Thyroid gland (tissue), 4 donors: ENCODE data around the gene FGF21. TPM values are rescaled to one million over a fixed set of nuclear protein-coding genes. Genes with fewer than 3 reads are reported as not detected.

ENCODE experiments used
- DNase-seq, 2 donors: peaks; one replicate each; pipeline ENCODE4 v3.0.0-alpha.2; 2019
- H3K27ac ChIP-seq, 3 donors: fragments of 200-600 bp; sonication (generic); 1 replicate in 2 of 3; 2 replicates in 1 of 3; pipeline ENCODE4 v1.5.1; 2016 to 2019; ENCODE audit warnings: mild to moderate bottlenecking in 1 of 3, moderate library complexity in 1 of 3
- H3K27me3 ChIP-seq: fragments of 200-600 bp; sonication (generic); one replicate; pipeline ENCODE4 v1.5.1; 2019
- H3K36me3 ChIP-seq, 2 donors: fragments of 200-600 bp; sonication (generic); one replicate each; pipeline ENCODE4 v1.5.1; 2016 to 2019
- H3K4me1 ChIP-seq, 2 donors: fragments of 200-600 bp; sonication (generic); one replicate each; pipeline ENCODE4 v1.5.1; 2017 to 2019
- H3K4me3 ChIP-seq, 3 donors: fragments of 200-600 bp; sonication (generic); replicated peaks in 1 of 3; 1 replicate in 2 of 3; 2 replicates in 1 of 3; pipeline ENCODE4 v1.5.1; 2016; ENCODE audit warnings: mild to moderate bottlenecking in 1 of 3
- H3K9me3 ChIP-seq: fragments of 200-600 bp; sonication (generic); one replicate; pipeline ENCODE4 v1.5.1; 2017
- POLR2A ChIP-seq, 2 donors: fragments of 450-650 bp; IDR thresholded peaks; one replicate each; pipeline ENCODE4 v1.6.1; 2017; ENCODE audit warnings: antibody characterized with exemption in 2 of 2, mild to moderate bottlenecking in 2 of 2, moderate library complexity in 1 of 2
- WGBS, 2 donors: methylation state at CpG; one replicate each; pipeline ENCODE4 v1.1.5; 2017; 5-methylcytosine and 5-hydroxymethylcytosine counted together
- intact Hi-C: fragments of 100-400 bp; cut with DNase I; formaldehyde crosslinking; loops from one replicate; pipeline ENCODE4 v1.15.1; 2023
- total RNA-seq, 4 donors: library from RNA; depleted of rRNA; stranded (reverse); fragments of >200 nt; gene quantifications; one replicate each; pipeline ENCODE4 v1.2.3, GENCODE V29; 2016
- TF ChIP-seq, protein P1 (sequence below), 6 experiments: fragments of 200-600 bp in 3 of 6; fragments of 450-650 bp in 3 of 6; sonication (generic) in 3 of 6; IDR thresholded peaks; one replicate each; pipeline ENCODE4 v1.5.1; 2016 to 2019; ENCODE audit warnings: antibody characterized with exemption in 6 of 6, mild to moderate bottlenecking in 2 of 6, inconsistent platforms in 1 of 6, moderate library complexity in 1 of 6

The FGF21 gene
- total RNA-seq, 4 donors from 2014 or later = not detected

- intact Hi-C loops = no loop called here
- 7 to 23% methylated on average over 5 to 8 of the region's 96 CpGs for WGBS, 2 donors
- Histone ChIP-seq H3K9me3 (no peaks in the 10 kb centered on the region), H3K4me3 (peak overlapping the region in 2 of 3 donors; percentile 25 to 55), H3K27me3 (no peaks in the 10 kb centered on the region), H3K36me3 (no peaks in the 10 kb centered on the region), H3K4me1 (peaks cover 5 to 24% of the 10 kb centered on the region in 2 donors), H3K27ac (peak overlapping the region; percentile 54 to 74 (median 72))
- DNase-seq = peak; percentile 92 to 95
- TF ChIP-seq POLR2A (IDR thresholded peaks at IDR 0.05) = peak in 1 of 2 donors; percentile 61
- TF ChIP-seq, protein P1, sequence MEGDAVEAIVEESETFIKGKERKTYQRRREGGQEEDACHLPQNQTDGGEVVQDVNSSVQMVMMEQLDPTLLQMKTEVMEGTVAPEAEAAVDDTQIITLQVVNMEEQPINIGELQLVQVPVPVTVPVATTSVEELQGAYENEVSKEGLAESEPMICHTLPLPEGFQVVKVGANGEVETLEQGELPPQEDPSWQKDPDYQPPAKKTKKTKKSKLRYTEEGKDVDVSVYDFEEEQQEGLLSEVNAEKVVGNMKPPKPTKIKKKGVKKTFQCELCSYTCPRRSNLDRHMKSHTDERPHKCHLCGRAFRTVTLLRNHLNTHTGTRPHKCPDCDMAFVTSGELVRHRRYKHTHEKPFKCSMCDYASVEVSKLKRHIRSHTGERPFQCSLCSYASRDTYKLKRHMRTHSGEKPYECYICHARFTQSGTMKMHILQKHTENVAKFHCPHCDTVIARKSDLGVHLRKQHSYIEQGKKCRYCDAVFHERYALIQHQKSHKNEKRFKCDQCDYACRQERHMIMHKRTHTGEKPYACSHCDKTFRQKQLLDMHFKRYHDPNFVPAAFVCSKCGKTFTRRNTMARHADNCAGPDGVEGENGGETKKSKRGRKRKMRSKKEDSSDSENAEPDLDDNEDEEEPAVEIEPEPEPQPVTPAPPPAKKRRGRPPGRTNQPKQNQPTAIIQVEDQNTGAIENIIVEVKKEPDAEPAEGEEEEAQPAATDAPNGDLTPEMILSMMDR (IDR thresholded peaks at IDR 0.05) = peak in 3 of 6 experiments; percentile 53 to 74 (median 63)
These were observed 16.5 kb upstream of the FGF21 start for GRCh38 chr19:48738557-48739403.

DNA sequence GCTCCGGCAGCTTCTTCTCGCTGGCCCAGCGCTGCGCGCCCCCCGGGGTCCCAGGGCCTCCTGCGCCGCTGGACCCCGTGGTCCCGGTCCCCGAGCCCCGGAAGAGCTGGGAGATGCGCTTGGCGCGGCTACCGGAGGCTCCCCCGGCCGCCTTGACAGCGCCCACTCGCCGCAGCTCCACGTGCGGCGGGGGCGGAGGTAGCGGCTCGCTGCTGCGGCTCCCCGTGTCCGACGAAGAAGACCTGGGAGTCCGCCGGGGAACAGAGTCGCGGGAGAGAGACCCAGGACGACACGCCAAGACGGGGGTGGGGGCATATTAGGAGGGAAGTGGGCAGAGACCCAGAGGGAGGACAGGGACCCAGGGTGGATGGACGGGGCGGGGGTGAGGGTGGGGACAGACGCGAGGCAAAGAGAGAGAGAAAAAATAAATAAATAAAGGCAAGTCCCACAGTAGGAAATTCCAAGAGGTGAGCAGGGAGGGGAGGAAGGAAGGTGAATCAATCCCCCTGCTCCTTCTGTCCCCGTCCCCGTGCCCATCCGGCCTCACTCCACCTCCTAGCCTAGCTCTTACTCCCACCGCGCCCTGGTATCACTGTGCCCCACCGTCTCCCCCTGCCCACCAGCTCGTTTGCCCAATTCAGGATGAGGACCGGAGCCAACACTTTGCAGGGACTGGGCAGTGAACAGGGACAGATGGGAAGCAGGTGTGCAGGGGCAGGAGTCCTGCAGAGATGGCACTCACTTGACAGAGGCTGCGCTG, 15.7 kb upstream of the FGF21 start:
- Histone ChIP-seq H3K4me1 (peaks cover 5 to 24% of the 10 kb centered on the region in 2 donors), H3K27ac (peak overlapping the region; percentile 56 to 74 (median 72)), H3K36me3 (no peaks in the 10 kb centered on the region), H3K4me3 (peak overlapping the region in 2 of 3 donors; percentile 25 to 55), H3K27me3 (no peaks in the 10 kb centered on the region), H3K9me3 (no peaks in the 10 kb centered on the region)
- TF ChIP-seq, protein P1 (IDR thresholded peaks at IDR 0.05) = no peak
- TF ChIP-seq POLR2A (IDR thresholded peaks at IDR 0.05) = no peak
- intact Hi-C loops = no loop called here
- DNase-seq = no peak
- whole genome bisulfite sequencing, 2 donors = 22 to 32% methylated on average over 15 to 31 of the region's 51 CpGs

DNA sequence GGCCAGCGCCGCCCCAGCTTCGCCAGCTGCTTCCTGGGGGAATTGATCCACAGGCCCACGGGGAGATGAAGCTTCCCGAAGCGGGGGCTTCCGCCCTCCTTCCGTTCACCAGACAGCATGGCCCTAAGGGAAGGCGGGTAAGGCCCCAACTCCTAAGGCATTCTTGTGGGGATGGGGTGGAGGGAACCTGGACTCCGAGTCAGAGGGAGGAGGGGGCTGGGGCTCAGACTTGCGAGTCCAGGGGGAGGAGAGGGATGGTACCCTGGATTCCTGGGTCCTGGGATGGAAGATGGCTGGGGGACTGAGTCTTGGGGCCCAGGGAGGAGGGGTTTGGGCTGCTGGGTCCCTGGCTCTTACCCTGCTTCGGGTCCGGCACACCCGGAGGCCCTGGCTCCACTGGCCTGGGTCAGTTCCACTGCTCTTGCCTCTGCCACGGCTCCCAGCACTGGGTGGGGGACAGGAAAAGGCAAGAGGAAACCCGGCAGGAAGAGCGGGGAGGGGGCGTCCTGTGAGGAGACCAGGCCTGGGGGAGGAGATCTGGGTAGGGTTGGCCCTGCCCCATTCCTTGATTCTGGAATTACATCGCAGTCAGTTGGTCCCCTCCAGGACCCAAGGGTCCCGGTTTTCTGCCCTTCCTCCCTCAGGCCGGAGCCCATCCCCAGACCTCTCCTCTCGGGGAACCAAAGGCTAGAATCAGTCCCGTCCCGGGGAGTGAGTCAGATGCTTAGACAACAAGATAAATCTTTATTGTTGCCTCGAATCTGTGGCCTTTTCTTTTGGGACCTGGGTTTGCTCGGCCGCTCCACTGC, 15.0 kb upstream of the FGF21 start, which contains the start of gene RASIP1:
RASIP1 (minus strand) TSS at position 447 of the 809 bp plus-strand sequence; CDS start at position 119, 328 bp downstream.
- WGBS, 2 donors = 63 to 64% methylated on average over 17 to 26 of the region's 27 CpGs
- Histone ChIP-seq H3K4me3 (peak within 1 kb of the TSS in 2 of 3 donors; percentile 25 to 55), H3K27ac (peak within 1 kb of the TSS; percentile 56 to 74 (median 72)), H3K9me3 (no peaks in the 10 kb centered on the region), H3K4me1 (peaks cover 5 to 20% of the 10 kb centered on the region in 2 donors), H3K27me3 (no peaks in the 10 kb centered on the region), H3K36me3 (no peaks in the 10 kb centered on the region)
- peak in 1 of 2 donors; percentile 42 for DNase-seq
- intact Hi-C loops = no loop called here
- TF ChIP-seq POLR2A (IDR thresholded peaks at IDR 0.05) = peak in 1 of 2 donors; percentile 42
- TF ChIP-seq, protein P1 (IDR thresholded peaks at IDR 0.05) = no peak

DNA sequence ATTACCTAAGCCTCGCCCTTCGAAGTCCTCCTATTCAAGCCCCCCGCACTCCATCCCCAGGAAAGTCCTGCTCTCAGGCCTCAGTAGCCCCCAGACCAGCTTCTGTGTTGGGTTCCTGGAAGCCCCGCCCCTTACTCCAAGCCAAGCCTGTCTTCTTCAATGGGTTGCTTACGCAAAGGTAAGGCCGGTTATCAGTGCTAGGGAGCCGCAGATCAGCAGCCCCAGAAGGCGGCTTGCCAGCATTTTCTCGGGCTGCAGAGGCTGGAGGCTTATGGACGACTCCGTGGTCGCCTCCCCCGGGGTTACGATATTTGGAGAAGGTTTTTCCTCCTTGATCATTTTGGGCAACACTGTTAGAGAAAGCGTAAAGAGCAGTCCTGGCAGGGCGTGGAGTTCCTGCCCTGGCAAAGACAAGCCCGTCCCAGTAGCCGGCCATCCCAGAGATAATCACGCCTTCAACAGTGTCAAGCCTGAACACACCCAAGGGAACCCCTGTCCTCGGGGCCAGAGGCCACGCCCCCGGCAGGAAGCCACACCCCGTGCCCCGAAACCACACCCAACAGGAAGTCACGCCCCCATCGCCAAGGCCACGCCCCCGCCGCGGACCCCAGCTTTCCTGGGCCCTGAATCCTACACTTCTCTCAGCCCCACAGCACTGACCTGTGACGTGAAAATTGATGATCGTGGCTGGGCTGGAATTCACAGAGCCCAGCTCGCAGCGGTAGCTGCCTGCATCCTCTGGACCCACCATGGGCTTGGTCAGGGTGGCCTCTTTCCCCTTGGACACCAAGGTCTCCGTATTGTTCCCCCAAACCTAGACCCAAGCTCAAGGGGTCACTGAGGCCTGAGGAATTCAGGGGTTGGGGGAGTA, 14.0 kb upstream of the FGF21 start:
- peak in 1 of 2 donors; percentile 43 for TF ChIP-seq POLR2A (IDR thresholded peaks at IDR 0.05)
- TF ChIP-seq, protein P1 (IDR thresholded peaks at IDR 0.05) = no peak
- peak overlapping the region in 1 of 3 donors; percentile 55 for H3K4me3 ChIP-seq
- H3K4me1 ChIP-seq = peaks cover 5 to 20% of the 10 kb centered on the region in 2 donors
- H3K9me3 ChIP-seq = no peaks in the 10 kb centered on the region
- intact Hi-C loops = no loop called here
- DNase-seq = no peak
- peak overlapping the region; percentile 56 to 74 (median 62) for H3K27ac ChIP-seq
- no peaks in the 10 kb centered on the region for H3K27me3 ChIP-seq
- H3K36me3 ChIP-seq = no peaks in the 10 kb centered on the region
- WGBS, 2 donors = 36% methylated on average over 29 to 34 of the region's 35 CpGs
